ENCODE measurements around the gene ZNF136. TPM values are rescaled to one million over a fixed set of nuclear protein-coding genes. Genes with fewer than 3 reads are reported as not detected.

ZNF136 gene
- total and polyA plus RNA-seq, 9 of the 15 experiments (the other 6 are each of a cell fraction or from before 2014, with no cell fraction given) = 1.0 to 5.3 (median 3.1) TPM

DNA sequence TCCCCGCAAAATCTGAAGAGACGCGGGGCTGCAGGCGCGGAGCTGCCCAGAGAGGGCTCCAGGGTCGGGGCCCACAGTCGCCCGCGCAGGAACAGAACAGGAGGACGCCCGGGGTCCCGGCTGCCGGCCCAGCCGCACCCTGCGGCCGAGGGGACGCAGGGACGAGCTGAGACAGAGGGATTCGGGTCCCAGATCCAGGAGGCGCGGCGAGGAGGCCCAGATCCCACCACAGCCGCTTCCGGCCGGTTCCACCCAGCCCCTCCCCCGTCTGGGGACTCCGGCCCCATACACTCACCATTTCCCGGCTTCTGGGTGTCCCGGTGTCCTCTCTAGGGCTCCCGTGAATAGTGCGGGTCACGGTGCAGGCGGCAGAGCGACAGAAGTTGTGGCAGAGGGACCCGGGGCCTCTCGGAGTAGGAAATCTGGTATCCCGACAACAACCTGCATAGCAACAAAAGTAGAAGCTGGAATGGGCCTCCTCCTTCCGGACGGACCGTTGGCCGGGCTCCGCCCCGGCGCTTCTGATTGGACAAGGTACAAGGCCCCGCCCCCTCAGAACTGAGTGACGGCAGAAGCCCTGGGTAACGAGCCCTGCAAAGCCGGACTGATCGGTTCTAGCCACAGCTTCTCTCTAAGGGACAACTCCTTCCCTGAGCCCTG lies 22.9 kb upstream of the ZNF136 start, which contains the start of gene ZNF20 (continued):
- TF ChIP-seq, protein P1, sequence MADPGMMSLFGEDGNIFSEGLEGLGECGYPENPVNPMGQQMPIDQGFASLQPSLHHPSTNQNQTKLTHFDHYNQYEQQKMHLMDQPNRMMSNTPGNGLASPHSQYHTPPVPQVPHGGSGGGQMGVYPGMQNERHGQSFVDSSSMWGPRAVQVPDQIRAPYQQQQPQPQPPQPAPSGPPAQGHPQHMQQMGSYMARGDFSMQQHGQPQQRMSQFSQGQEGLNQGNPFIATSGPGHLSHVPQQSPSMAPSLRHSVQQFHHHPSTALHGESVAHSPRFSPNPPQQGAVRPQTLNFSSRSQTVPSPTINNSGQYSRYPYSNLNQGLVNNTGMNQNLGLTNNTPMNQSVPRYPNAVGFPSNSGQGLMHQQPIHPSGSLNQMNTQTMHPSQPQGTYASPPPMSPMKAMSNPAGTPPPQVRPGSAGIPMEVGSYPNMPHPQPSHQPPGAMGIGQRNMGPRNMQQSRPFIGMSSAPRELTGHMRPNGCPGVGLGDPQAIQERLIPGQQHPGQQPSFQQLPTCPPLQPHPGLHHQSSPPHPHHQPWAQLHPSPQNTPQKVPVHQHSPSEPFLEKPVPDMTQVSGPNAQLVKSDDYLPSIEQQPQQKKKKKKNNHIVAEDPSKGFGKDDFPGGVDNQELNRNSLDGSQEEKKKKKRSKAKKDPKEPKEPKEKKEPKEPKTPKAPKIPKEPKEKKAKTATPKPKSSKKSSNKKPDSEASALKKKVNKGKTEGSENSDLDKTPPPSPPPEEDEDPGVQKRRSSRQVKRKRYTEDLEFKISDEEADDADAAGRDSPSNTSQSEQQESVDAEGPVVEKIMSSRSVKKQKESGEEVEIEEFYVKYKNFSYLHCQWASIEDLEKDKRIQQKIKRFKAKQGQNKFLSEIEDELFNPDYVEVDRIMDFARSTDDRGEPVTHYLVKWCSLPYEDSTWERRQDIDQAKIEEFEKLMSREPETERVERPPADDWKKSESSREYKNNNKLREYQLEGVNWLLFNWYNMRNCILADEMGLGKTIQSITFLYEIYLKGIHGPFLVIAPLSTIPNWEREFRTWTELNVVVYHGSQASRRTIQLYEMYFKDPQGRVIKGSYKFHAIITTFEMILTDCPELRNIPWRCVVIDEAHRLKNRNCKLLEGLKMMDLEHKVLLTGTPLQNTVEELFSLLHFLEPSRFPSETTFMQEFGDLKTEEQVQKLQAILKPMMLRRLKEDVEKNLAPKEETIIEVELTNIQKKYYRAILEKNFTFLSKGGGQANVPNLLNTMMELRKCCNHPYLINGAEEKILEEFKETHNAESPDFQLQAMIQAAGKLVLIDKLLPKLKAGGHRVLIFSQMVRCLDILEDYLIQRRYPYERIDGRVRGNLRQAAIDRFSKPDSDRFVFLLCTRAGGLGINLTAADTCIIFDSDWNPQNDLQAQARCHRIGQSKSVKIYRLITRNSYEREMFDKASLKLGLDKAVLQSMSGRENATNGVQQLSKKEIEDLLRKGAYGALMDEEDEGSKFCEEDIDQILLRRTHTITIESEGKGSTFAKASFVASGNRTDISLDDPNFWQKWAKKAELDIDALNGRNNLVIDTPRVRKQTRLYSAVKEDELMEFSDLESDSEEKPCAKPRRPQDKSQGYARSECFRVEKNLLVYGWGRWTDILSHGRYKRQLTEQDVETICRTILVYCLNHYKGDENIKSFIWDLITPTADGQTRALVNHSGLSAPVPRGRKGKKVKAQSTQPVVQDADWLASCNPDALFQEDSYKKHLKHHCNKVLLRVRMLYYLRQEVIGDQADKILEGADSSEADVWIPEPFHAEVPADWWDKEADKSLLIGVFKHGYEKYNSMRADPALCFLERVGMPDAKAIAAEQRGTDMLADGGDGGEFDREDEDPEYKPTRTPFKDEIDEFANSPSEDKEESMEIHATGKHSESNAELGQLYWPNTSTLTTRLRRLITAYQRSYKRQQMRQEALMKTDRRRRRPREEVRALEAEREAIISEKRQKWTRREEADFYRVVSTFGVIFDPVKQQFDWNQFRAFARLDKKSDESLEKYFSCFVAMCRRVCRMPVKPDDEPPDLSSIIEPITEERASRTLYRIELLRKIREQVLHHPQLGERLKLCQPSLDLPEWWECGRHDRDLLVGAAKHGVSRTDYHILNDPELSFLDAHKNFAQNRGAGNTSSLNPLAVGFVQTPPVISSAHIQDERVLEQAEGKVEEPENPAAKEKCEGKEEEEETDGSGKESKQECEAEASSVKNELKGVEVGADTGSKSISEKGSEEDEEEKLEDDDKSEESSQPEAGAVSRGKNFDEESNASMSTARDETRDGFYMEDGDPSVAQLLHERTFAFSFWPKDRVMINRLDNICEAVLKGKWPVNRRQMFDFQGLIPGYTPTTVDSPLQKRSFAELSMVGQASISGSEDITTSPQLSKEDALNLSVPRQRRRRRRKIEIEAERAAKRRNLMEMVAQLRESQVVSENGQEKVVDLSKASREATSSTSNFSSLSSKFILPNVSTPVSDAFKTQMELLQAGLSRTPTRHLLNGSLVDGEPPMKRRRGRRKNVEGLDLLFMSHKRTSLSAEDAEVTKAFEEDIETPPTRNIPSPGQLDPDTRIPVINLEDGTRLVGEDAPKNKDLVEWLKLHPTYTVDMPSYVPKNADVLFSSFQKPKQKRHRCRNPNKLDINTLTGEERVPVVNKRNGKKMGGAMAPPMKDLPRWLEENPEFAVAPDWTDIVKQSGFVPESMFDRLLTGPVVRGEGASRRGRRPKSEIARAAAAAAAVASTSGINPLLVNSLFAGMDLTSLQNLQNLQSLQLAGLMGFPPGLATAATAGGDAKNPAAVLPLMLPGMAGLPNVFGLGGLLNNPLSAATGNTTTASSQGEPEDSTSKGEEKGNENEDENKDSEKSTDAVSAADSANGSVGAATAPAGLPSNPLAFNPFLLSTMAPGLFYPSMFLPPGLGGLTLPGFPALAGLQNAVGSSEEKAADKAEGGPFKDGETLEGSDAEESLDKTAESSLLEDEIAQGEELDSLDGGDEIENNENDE (IDR thresholded peaks at IDR 0.05; ENCODE audit: low read depth, low read length) = no peak
- TF ChIP-seq NCOR1 (IDR thresholded peaks at IDR 0.05) (no peak), LCOR (CRISPR knock-in tag; IDR thresholded peaks at IDR 0.05) (no peak), TRIM24 (IDR thresholded peaks at IDR 0.05) (0 out of 4 replicates have a peak, but pooled peaks of 1 of the 2 experiments have one; percentile 9), DMBX1 (CRISPR knock-in tag; IDR thresholded peaks at IDR 0.05; ENCODE audit: borderline replicate concordance) (no peak), ZKSCAN8 (CRISPR knock-in tag; IDR thresholded peaks at IDR 0.05) (no peak), PHF8 (IDR thresholded peaks at IDR 0.05; ENCODE audit: borderline replicate concordance, low read length) (peak; percentile 67; the same call in 1 of the 2 replicates), ZC3H4 (CRISPR knock-in tag; IDR thresholded peaks at IDR 0.05; ENCODE audit: borderline replicate concordance) (no peak), ZC3H8 (IDR thresholded peaks at IDR 0.05) (no peak)
- TF ChIP-seq, protein P2, sequence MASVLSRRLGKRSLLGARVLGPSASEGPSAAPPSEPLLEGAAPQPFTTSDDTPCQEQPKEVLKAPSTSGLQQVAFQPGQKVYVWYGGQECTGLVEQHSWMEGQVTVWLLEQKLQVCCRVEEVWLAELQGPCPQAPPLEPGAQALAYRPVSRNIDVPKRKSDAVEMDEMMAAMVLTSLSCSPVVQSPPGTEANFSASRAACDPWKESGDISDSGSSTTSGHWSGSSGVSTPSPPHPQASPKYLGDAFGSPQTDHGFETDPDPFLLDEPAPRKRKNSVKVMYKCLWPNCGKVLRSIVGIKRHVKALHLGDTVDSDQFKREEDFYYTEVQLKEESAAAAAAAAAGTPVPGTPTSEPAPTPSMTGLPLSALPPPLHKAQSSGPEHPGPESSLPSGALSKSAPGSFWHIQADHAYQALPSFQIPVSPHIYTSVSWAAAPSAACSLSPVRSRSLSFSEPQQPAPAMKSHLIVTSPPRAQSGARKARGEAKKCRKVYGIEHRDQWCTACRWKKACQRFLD (CRISPR knock-in tag; IDR thresholded peaks at IDR 0.05) = no peak

All from K562 (cell line).